Stimulated activated CD8-positive, alpha-beta memory T cell treated with anti-CD3 and anti-CD28 coated beads, Interleukin-12 subunit alpha, Interleukin-12 subunit beta, amount 100 ng/mL, for 24 hours (primary cell): Measurements from ENCODE around the gene SHF.

ENCODE experiments used
- DNase-seq: peaks from one replicate; pipeline ENCODE4 v3.0.0-alpha.2; 2020; ENCODE audit errors: extremely low read depth

SHF gene

DNA sequence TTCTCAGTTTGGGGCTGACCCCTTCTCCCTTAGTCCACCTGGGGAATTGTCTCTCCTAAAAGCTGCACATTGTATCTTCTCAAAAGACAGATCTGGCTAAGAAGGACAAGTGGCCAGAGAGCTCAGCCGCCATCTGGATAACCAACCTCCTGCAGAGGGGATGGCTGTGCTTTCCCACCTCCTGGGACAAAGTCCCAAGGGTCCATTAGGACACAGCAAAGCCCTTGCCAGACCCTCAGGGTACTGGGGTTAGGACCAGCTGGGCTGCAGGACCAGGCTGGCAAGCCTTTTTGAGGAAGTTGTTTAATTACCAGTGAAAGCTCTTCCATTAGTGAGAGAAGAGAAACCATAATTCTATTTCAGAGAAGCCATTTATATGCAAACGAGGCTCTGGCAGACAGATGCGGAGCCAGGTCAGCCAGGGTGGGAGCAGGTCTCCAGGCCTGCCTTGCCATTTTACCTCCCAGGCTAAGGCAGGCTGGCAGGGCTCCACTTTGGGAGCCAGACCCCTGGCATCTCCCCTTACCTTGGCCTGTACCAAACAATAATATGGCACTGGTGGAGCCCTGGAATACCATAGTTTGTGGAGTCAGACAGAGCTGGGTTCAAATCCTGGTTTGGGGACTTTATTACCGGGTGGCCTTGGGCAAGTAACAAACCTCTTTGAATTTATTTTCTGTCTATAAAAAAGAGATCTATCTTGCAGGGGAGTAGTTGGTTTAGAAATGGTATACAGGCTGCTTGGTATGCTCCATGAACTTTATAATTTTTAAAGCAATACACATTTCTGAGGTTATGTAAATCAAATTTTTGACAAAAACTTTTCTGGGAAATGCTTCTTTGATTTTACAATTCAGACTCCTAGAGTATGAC, 17.9 kb downstream of the SHF start:
- no peak for DNase-seq

DNA sequence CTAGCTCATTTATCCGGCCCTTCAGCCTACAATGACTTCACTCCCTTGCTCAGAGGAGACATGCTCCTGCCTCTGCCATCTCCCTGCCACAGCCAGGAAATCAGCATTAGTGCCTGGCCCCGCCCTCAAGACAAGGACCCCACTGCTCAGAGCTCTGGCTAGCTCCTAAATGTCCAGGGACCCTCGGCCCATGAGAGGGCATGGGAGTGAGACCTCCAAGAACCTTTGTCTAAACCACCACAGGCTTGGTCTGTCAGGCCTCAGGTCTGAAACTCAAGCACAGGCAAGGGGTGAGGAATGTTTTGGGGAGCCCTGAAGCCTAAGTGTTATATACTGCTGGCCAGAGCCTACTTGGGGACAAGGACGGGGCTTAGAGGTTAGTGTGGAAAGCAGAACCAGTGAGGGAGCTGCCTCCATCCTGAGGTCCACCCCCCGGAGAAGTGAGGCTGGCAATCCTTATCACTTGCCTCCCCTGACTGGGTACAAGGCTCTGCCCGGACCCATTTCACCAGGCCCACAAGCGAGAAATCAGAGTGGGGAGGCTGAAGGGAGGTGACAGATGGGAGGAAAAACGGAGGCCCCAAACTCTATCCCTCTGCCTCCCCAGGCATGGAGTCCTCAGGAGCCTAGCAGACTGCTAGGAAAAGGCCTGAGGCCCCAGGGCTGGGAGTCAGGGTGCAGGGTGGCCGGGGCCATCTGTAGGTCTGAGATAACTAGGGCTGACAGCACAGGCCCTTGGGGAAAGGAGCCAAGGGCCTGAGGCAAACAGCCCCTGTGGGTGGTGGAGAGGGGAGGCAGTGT, 18.8 kb downstream of the SHF start:
- no peak for DNase-seq

DNA sequence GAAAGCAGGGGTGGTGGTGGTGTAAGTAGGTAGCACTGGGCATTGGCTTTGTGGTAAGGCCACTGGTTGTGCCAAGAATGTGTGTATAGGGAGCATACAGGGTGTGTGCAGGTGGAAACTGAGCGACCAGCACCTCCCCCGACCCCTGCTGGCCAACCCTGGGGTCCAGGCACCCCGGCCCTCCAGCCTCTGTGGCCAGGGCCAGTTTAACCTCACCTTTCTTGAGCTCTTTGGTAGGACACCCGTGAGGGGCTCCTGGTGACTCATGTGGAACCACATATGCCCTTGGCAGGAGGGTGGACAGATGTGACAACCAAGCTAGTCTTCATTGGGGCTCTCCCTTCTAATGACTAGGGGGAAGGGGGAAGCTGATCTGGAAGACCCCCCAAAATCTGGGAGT, 19.5 kb downstream of the SHF start:
- no peak for DNase-seq

DNA sequence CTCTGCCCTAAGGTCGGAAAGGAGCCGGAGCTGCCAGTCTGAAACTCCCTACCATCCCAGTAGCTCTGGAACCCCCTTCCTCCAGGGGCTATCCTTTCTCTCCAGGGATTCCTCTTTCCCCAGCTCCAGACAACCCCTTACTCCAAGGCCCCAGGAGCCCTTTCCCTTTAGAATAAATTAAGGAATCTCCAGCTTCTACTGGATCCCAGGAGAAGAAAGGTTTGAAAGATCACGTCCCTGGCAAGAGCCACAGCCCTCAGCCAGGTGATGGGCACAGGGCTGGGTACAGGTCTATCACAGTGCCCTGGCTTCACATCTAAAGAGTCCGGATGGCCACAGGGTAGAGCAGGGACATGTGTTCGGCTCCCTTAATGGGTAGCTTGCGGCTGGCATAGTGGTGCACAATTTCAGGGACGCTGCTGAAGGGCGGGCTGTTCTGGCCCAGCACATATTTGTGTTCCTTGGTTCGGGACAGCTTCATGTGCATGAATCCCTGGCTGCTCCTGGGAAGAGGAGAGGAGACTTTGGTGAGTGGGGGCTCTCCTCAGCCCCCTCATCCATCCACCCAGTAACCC, 20.0 kb downstream of the SHF start:
- DNase-seq = no peak

DNA sequence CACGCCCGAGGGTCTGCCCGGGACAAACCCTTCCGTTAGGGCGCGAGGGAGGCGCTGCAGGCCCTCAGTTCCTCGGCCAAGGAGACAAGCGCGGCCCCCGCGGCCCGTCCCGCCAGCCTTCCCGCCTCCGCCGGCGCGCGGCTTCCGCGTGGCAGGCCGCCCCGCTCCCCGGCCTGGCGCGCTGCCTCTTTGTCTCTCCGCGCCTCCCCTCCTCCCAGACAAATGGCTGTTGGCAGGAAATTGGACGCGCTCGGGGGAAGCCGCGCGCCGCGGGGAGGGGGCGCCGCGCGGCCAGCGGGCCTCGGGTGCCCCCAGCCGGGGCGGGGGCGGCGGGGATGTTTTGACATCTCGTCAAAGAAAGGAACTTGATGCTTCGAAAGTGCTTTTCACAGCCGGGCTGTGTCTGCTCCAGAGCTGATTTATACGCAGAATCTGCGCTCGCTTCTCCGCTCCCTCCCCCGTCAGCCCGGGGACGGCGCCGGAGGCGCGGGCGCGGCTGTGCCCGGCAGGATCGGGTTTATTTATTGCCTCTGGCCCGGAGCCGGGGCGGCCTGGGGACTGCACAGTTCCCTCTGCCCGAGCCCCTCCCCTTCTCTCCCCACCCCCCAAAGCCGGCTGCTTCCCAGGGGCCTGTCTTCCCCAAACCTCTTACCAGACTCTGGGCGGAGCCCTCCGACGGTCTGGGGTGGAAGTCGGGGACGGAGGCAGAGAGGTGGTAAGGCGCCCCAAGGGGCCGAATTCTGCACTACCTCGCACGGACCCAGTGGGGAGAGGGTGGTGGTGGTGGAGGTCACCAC, 20.7 kb downstream of the SHF start:
- peak; percentile 72 for DNase-seq

- DNase-seq = no peak
Measured at GRCh38 chr15:45165536-45165935, 22.2 kb downstream of the SHF start.

GRCh38 chr15:45164914-45165313, 22.9 kb downstream of the SHF start:
- no peak for DNase-seq

GRCh38 chr15:45163508-45163856, 24.3 kb downstream of the SHF start:
- no peak for DNase-seq

- DNase-seq = no peak
Measured at GRCh38 chr15:45162771-45163507, 24.8 kb downstream of the SHF start.

DNA sequence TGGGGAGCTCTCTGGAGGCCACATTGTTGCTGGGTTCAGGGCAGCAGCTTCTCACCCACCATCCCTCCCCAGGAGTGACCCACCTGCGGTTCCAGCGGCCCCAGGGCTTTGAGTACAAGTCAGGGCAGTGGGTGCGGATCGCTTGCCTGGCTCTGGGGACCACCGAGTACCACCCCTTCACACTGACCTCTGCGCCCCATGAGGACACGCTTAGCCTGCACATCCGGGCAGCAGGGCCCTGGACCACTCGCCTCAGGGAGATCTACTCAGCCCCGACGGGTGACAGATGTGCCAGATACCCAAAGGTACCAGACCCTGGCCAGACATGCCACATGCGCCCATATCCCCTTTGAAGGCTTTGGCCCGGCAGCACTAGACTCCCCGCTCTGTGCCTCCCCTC, 26.1 kb downstream of the SHF start:
- no peak for DNase-seq

GRCh38 chr15:45157974-45158373, 29.8 kb downstream of the SHF start:
- DNase-seq = no peak

DNA sequence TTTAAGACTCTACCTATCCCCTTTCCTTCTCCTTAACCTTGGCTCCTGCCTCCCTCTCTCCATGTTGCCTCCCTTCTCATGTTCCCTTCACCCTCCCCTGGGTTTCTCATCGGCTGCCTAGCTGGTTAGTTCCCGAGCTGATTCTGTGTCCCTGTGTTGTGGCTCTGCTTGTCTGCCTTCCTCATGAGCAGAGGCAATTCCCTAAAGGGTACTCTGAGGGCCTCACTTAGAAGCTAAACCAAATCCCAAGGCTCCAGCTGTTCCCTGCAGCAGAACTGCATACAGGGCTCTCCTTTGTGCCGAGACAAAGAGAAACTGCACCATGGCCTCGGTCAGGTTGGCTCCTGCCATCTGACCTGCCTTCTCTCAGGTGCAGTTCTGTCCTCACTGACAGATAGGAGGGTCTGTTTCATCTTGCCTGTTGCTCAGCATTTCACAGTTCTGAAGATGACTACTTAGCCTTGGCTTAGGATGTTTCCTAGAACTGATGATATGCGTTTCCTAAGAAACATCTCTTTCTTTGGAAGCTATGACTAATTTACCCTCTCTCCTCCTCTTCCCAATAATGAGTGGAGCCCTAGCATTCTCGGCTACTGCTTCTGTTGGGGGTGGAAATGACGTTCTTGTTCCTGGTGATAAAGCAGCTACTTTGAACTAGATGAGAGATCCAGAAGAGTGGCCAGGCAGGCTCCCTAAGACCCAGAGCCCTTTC, 30.9 kb downstream of the SHF start:
- DNase-seq = no peak

DNA sequence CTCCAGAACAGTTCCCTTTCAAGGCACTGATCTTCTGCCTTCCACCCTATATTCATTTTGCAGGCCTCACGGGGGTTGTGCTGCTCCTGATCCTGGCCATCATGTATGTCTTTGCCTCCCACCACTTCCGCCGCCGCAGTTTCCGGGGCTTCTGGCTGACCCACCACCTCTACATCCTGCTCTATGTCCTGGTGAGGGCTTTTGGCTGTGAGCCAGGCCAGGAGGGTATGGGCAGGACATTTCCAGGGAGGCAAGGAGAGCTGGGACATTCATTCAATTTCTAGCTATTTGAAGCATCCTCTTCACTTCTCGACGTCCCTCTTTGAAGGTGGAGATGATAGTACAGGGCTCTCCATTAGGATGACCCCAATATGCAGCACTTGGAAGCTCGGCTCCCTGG, 32.0 kb downstream of the SHF start:
- no peak for DNase-seq

DNA sequence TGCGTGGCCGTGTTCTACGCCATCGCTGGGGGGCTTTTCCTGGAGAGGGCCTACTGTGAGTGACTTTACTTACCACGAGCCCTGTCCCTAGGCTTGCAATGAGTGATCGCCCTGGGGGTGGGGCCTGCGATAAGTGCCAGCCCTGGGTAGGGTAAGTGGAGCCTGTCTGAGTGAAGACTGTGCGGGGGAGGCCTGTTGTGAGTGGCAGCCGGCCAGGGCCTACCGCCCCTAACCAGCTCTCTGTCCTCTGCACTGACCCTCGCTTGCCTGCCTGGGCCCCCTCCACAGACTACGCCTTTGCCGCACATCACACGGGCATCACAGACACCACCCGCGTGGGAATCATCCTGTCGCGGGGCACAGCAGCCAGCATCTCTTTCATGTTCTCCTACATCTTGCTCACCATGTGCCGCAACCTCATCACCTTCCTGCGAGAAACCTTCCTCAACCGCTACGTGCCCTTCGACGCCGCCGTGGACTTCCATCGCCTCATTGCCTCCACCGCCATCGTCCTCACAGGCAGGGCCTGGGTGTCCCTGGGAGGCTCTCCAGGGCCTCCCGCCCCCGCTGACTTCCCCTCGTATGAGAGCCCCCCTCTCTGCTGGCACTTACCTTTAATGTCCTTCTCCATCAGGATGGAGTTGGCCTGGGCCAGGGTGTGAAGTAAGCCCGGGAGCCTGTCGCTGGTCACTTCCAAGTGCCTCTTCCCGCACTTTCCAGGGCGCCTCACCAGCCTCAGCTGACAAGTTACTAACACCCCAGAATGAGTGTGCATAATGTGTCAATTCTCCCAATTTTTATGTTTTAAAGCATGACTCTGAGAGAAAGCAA, 35.6 kb downstream of the SHF start:
- no peak for DNase-seq

DNA sequence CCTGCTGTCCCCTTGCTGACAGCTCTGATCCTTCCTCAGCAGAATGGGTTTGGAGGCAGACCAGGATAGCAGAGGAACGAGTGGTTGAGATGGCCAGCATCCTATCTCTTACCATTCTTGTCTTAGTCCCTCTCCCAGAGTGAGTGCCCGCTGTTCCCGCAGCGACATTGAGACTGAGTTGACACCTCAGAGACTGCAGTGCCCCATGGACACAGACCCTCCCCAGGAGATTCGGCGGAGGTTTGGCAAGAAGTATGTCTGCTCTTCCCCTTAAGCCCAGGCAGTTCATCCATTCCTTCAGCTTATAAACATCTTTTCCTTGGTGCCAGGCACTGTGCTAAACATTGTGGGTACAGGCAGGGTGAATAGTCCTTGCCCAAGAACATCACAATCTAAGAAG, 36.8 kb downstream of the SHF start:
- DNase-seq = no peak

DNA sequence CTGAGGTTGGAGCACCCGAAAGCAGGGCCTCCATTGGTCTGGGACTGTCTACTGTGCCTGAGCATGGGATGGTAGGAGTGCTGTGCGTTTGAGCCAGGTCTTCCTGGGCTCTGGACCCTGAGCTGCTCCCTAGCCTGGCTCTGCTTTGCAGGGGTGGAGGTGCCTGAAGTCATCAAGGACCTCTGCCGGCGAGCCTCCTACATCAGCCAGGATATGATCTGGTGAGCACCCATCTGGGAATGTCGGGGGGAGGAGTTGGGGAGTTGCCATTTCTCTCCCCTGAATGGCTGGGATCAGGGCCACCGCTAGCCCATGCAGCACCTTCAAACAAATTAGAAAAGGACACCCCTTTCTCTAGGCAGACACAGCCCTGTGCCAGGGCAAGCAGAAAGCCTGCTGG, 37.3 kb downstream of the SHF start:
- DNase-seq = no peak

- DNase-seq = no peak
Measured at GRCh38 chr15:45149060-45149459, 38.7 kb downstream of the SHF start.

- no peak for DNase-seq
Measured at GRCh38 chr15:45148076-45149059, 39.4 kb downstream of the SHF start.

- no peak for DNase-seq
Measured at GRCh38 chr15:45147606-45148005, 40.2 kb downstream of the SHF start.
